Endodermal cell (in vitro differentiated cells): ENCODE results near the gene RASAL2. TPM values are rescaled to one million over a fixed set of nuclear protein-coding genes. Genes with fewer than 3 reads are reported as not detected.
A peak's percentile ranks its signal among the peaks of the same experiment; 100 is the strongest.

Experiments used
- DNase-seq: peaks from one replicate; pipeline ENCODE4 v3.0.0-alpha.2; 2017
- H3K27ac ChIP-seq: 2 replicates; pipeline ENCODE4 v1.5.1; 2013; ENCODE audit warnings: mild to moderate bottlenecking, low read depth, low read length, moderate library complexity
- H3K27me3 ChIP-seq: 2 replicates; pipeline ENCODE4 v1.6.1; 2013; ENCODE audit warnings: mild to moderate bottlenecking, low read length, moderate library complexity; ENCODE audit not compliant: insufficient read depth, control insufficient read depth, poor library complexity, severe bottlenecking
- H3K36me3 ChIP-seq: 2 replicates; pipeline ENCODE4 v1.7.0; 2013; ENCODE audit warnings: mild to moderate bottlenecking, low read length, moderate library complexity; ENCODE audit not compliant: control insufficient read depth, insufficient read depth
- H3K4me1 ChIP-seq: one replicate; pipeline ENCODE4 v1.7.0; 2013; ENCODE audit warnings: low read length; ENCODE audit not compliant: control insufficient read depth, insufficient read depth
- H3K4me3 ChIP-seq: 2 replicates; pipeline ENCODE4 v1.5.1; 2013; ENCODE audit warnings: mild to moderate bottlenecking, low read length, moderate library complexity
- H3K9ac ChIP-seq: 2 replicates; pipeline ENCODE4 v1.6.1; 2013; ENCODE audit warnings: mild to moderate bottlenecking, low read length, moderate library complexity; ENCODE audit not compliant: poor library complexity, severe bottlenecking; ENCODE audit errors: extremely low read depth
- H3K9me3 ChIP-seq: 2 replicates; pipeline ENCODE4 v1.6.1; 2013; ENCODE audit warnings: mild to moderate bottlenecking, low read length, moderate library complexity; ENCODE audit not compliant: control insufficient read depth
- H3K27ac Mint-ChIP-seq: 2 replicates; pipeline ENCODE4 v1.8.0; 2020; ENCODE audit warnings: mixed read lengths
- H3K27me3 Mint-ChIP-seq: 2 replicates; pipeline ENCODE4 v1.8.0; 2021; ENCODE audit warnings: mild to moderate bottlenecking, mixed read lengths; ENCODE audit not compliant: insufficient read depth
- H3K36me3 Mint-ChIP-seq: 2 replicates; pipeline ENCODE4 v1.8.0; 2020; ENCODE audit warnings: low read depth, mixed read lengths
- H3K4me1 Mint-ChIP-seq: 2 replicates; pipeline ENCODE4 v1.8.0; 2020; ENCODE audit warnings: mixed read lengths
- H3K4me3 Mint-ChIP-seq: 2 replicates; pipeline ENCODE4 v1.8.0; 2020; ENCODE audit warnings: mild to moderate bottlenecking, moderate library complexity, mixed read lengths
- H3K9me3 Mint-ChIP-seq: 2 replicates; pipeline ENCODE4 v1.8.0; 2020; ENCODE audit warnings: mild to moderate bottlenecking, mixed read lengths
- CTCF ChIP-seq: fragments of 200-600 bp; sonication (generic); conservative IDR thresholded peaks from 2 replicates; pipeline ENCODE4 v1.5.0; 2021; ENCODE audit warnings: antibody characterized with exemption, mild to moderate bottlenecking
- WGBS, 2 experiments: methylation state at CpG; one replicate each; pipeline versions ENCODE4 v1.1.5 to v1.1.7; 2013; ENCODE audit warnings: missing lambda C conversion rate in 2 of 2, mixed read lengths in 1 of 2; ENCODE audit not compliant: insufficient coverage in 1 of 2, insufficient read length in 1 of 2; 5-methylcytosine and 5-hydroxymethylcytosine counted together
- total RNA-seq, 2 donors: library from RNA; stranded (reverse); fragmentation: NEBNext Ultra II Directional in 1 of 2; extraction: Animal tissue kit (Norgen Biotek cat#: 25700) in 1 of 2; gene quantifications; 2 replicates in 1 of 2; 3 replicates in 1 of 2; pipeline ENCODE4 v1.2.1, GENCODE V29; 2021

RASAL2 gene
- total RNA-seq, 2 donors from 2014 or later, result 21.8 to 22.1 TPM

GRCh38 chr1:178238722-178239510 is 145.0 kb downstream of the RASAL2 start:
- DNase-seq, result no peak
- Mint-ChIP-seq H3K27me3 (no peaks in the 10 kb centered on the region), H3K36me3 (no peaks in the 10 kb centered on the region), H3K4me1 (peaks cover 8% of the 10 kb centered on the region), H3K9me3 (no peaks in the 10 kb centered on the region), H3K27ac (no peak overlapping the region), H3K4me3 (no peak overlapping the region)
- no peak overlapping the region for H3K27ac ChIP-seq
- no peaks in the 10 kb centered on the region for H3K27me3 ChIP-seq
- H3K9ac ChIP-seq, result no peak overlapping the region
- no peaks in the 10 kb centered on the region for H3K4me1 ChIP-seq
- no peaks in the 10 kb centered on the region for H3K9me3 ChIP-seq
- WGBS, 2 experiments, result 89 to 100% methylated on average over 1 of the region's 1 CpG
- no peak for TF ChIP-seq CTCF
- no peaks in the 10 kb centered on the region for H3K36me3 ChIP-seq
- H3K4me3 ChIP-seq, result no peak overlapping the region

- no peak overlapping the region for H3K27ac Mint-ChIP-seq
Observed at GRCh38 chr1:178241057-178241456, 147.2 kb downstream of the RASAL2 start.

GRCh38 chr1:178241837-178242236 is 147.9 kb downstream of the RASAL2 start:
- TF ChIP-seq CTCF, result peak; percentile 58
- no peaks in the 10 kb centered on the region for H3K27me3 ChIP-seq
- Mint-ChIP-seq H3K36me3 (no peaks in the 10 kb centered on the region), H3K4me1 (no peaks in the 10 kb centered on the region), H3K27ac (no peak overlapping the region), H3K4me3 (no peak overlapping the region), H3K27me3 (no peaks in the 10 kb centered on the region), H3K9me3 (peaks cover 13% of the 10 kb centered on the region)
- H3K9me3 ChIP-seq, result no peaks in the 10 kb centered on the region
- no peak overlapping the region for H3K27ac ChIP-seq
- no peak overlapping the region for H3K4me3 ChIP-seq
- no peaks in the 10 kb centered on the region for H3K4me1 ChIP-seq
- H3K9ac ChIP-seq, result no peak overlapping the region
- H3K36me3 ChIP-seq, result no peaks in the 10 kb centered on the region
- DNase-seq, result no peak

More at GRCh38 chr1:178241057-178241456, 147.2 kb downstream of the RASAL2 start:
- Histone ChIP-seq H3K36me3 (no peaks in the 10 kb centered on the region), H3K4me3 (no peak overlapping the region), H3K9me3 (no peaks in the 10 kb centered on the region), H3K27me3 (no peaks in the 10 kb centered on the region), H3K27ac (no peak overlapping the region), H3K4me1 (no peaks in the 10 kb centered on the region), H3K9ac (no peak overlapping the region)
- Mint-ChIP-seq H3K4me1 (peaks cover 2% of the 10 kb centered on the region), H3K27me3 (no peaks in the 10 kb centered on the region), H3K9me3 (peaks cover 6% of the 10 kb centered on the region), H3K36me3 (no peaks in the 10 kb centered on the region), H3K4me3 (no peak overlapping the region)
- no peak for TF ChIP-seq CTCF
- 85% methylated on average over 1 of the region's 1 CpG; no CpG with 5 or more reads in 1 of the 2 experiments for WGBS, 2 experiments
- no peak for DNase-seq
